OCI-LY7 (cell line): ENCODE data around the gene TNS1.

ENCODE experiments used
- EZH2phosphoT487 ChIP-seq: fragments of 200-600 bp; sonication (generic); IDR thresholded peaks from 2 replicates; pipeline ENCODE4 v1.6.1; 2018; ENCODE audit warnings: low read depth, borderline replicate concordance, mild to moderate bottlenecking, mixed run types, antibody characterized with exemption, low read length, moderate library complexity, mixed read lengths
- TF ChIP-seq, protein P1 (sequence below): fragments of 200-600 bp; sonication (generic); conservative IDR thresholded peaks from 2 replicates; pipeline ENCODE4 v1.5.1; 2014; ENCODE audit warnings: mild to moderate bottlenecking, antibody characterized with exemption, low read length, moderate library complexity, mixed read lengths

- TF ChIP-seq, protein P1, sequence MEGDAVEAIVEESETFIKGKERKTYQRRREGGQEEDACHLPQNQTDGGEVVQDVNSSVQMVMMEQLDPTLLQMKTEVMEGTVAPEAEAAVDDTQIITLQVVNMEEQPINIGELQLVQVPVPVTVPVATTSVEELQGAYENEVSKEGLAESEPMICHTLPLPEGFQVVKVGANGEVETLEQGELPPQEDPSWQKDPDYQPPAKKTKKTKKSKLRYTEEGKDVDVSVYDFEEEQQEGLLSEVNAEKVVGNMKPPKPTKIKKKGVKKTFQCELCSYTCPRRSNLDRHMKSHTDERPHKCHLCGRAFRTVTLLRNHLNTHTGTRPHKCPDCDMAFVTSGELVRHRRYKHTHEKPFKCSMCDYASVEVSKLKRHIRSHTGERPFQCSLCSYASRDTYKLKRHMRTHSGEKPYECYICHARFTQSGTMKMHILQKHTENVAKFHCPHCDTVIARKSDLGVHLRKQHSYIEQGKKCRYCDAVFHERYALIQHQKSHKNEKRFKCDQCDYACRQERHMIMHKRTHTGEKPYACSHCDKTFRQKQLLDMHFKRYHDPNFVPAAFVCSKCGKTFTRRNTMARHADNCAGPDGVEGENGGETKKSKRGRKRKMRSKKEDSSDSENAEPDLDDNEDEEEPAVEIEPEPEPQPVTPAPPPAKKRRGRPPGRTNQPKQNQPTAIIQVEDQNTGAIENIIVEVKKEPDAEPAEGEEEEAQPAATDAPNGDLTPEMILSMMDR, result no peak
- TF ChIP-seq EZH2phosphoT487, result no peak
Observed at GRCh38 chr2:217959723-217960122, 43.1 kb downstream of the TNS1 start.
